HG02763 (cell line): ENCODE data around the gene NUP62.

Experiments used
- ATAC-seq: cut with Tn5 transposase; IDR thresholded peaks from one replicate; pipeline ENCODE4 v1.9.1; 2021; ENCODE audit warnings: mild to moderate bottlenecking, moderate library complexity; ENCODE audit not compliant: unreplicated experiment

The NUP62 gene

DNA sequence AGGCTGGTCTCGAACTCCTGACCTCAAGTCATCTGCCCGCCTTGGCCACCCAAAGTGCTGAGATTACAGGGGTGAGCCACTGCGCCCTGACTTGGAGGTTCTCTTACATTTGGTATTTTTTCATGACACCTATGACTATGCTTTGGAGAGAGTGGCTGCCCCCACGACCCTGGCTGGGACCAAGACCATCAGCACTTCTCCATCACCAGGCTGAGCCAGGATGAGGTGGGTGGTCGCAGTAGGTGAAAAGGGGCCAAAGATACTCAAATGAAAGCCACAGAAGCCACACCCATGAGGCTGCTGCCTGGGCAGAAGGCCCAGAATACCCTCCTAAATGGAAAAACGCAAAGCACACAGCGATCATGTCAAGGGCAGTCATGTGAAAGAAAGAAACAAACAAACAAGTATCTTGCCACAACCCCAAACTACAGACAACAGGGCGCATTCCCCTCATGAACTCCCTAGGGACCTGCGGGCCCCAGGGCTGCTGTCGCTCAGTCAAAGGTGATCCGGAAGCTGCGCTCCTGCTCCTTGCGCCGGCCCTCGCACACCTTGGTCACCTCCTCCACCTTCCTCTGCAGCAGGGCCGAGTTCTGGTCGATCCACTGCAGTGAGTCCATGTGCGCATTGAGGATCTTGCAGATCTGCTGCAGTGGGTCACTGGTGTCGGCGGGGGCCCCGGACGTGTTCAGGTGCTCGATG is 21.4 kb downstream of the NUP62 start:
- no peak for ATAC-seq

GRCh38 chr19:49906879-49907564 is 22.3 kb downstream of the NUP62 start:
- no peak for ATAC-seq

DNA sequence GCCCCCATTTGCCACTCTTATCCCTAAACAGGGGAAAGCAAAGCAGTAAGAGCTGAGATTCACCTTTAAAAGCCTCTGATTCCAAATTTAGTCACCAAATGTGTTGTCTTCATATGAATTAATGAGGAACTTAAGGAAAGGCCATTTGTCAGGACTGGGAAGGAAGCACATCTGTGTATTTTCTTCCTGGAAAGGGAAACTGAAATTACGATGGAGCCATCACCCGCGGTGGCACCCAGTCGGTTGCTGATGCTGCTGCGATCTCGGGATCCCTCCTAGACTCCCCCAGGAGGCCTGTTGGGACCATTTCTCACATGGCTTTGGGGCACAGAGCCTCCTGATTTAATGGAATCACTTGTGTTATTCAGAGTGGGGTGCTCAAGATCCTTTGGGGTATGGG is 25.2 kb downstream of the NUP62 start:
- ATAC-seq, result no peak

- ATAC-seq, result peak; percentile 42
Measured at GRCh38 chr19:49896863-49897621, 32.3 kb downstream of the NUP62 start, which contains the start of gene IL4I1. Gene IL4I1 (minus strand): TSS chr19:49896887. CDS start chr19:49896160, 727 bp downstream.

DNA sequence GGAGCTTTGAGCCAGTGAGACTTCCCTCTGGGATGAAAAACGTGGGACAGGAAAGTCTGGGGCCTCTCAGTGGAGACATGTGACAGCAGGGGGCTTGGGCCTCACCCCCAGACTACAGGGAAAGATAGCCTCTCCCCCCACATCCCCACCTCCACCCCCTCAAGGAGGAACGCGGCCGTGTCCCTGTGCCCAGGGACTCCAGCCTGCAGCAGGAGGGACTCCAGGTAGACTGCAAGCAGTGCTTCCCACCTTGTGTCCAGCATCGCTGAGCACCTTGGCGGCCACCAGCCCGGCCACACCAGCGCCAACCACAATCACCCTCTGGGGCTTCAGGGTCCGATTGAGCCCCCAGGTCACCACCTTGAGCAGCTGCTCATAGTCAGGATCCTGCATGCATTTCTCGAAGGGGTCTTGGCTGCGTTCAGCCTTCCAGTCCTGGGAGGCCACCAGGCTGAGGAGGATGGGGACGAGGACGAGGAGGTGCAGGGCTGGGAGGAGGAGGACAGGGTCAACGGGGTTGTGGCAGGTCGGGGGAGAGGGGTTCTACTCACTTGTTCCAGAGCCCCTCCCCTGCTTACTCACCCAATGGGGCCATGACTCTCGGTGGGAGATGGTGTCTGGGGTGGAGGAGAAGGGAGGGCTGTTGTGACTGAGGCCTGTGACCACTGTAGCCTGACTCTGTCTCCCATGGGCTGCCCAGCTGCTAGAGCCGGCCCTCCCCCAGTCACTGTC is 33.6 kb downstream of the NUP62 start:
- ATAC-seq, result no peak

DNA sequence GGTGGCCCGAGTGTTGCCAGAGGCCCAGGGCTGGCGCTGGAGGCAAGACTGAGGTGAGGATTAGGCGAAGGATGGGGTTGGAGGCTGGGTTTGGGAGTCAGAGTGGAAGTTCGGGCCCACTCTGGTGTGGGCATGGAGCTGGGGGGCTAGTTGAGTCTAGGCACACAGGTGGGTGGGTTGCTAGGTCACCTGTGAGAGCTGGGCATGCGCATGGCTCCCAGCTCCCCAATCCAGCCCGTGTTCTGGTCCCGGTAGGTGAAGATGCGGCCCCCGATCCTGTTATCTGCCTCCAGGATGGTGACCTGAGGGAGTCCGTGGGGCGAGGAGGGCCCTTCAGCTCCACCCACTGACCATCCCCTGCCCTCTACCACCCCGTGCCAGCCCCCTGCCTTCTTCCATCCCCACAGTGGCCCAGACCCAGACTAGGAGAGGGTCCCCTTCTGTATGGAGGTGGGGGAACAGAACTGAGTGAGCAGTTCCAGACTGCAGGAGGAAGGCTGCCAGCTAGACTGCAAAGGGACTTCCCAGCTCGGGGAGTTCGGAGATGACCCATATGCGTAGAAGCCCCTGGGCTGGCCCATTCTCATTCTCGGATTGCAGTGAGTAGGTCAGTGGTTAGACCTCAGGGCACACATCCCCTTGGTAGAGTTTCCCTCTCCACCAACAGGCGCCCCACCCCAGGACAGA is 34.3 kb downstream of the NUP62 start:
- ATAC-seq, result no peak

GRCh38 chr19:49894011-49894664 is 35.2 kb downstream of the NUP62 start:
- ATAC-seq, result no peak

DNA sequence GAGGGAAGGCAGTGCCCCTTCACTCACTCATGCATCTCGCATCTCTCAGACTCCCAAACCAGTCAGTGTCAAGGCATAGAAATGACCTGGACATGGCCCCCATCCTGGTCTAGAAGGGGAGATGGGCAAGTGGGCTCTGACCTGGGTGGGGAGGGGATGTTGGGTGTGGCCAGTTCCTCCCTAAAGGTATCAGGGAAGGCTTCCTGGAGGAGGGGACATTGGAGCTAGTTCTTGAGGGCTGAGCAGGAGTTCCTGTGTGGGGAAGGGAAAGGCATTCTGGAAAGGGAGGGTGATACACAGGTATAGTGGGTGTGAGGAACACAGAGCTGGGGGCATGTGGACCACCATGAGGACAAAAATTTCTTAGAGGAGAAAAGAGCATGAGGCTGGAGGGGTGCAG is 36.6 kb downstream of the NUP62 start:
- no peak for ATAC-seq

GRCh38 chr19:49891393-49891792 is 37.9 kb downstream of the NUP62 start:
- ATAC-seq, result no peak

DNA sequence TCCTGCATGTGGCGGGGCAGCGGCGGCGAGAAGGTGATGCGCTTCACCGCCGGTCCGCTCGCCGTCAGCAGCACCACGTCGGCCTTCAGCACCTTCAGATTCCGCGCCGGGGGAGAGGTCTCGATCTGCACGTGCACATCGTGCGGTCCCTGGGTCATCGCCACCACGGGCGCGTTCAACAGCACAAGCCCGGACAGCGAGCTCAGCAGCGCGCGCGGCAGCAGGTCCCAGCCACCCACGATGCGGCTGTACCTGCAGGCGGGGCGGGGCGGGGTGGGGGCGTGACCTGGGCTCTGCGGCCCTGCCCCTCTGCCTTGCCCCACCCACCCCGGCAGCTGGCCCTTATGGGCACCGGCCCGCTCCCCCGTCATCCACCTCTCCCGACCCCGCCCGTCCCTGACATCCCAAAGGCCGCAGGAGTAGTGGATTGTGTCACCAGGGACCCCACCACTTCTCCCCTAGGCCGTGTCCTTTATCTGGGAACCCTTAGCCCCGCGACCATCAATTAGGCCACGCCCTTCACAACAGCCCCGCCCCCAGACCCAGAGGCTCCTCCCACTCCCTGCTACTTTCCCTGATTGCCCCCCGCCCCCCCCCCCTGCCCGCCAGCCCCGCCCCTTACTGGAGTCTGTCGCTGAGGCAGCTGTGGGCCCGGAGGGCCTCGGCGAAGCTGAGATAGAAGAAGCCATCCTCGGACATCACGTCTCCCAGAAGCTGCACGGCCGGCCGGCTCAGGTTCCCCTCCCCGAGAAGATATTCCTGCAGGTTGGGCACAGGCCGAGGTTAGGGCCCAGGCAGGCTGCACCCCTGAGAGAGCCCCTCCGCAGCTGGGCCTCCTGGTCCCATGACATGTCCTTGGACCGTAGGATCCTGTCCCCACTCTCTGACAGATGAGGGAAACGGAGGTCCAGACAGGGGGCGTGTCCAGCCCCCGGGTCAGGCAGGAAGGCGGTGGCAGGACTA is 38.7 kb downstream of the NUP62 start:
- ATAC-seq, result no peak

GRCh38 chr19:49889687-49890348 is 39.5 kb downstream of the NUP62 start:
- ATAC-seq, result no peak

GRCh38 chr19:49889038-49889686 is 40.1 kb downstream of the NUP62 start:
- no peak for ATAC-seq

GRCh38 chr19:49888510-49888824 is 40.8 kb downstream of the NUP62 start:
- ATAC-seq, result no peak

DNA sequence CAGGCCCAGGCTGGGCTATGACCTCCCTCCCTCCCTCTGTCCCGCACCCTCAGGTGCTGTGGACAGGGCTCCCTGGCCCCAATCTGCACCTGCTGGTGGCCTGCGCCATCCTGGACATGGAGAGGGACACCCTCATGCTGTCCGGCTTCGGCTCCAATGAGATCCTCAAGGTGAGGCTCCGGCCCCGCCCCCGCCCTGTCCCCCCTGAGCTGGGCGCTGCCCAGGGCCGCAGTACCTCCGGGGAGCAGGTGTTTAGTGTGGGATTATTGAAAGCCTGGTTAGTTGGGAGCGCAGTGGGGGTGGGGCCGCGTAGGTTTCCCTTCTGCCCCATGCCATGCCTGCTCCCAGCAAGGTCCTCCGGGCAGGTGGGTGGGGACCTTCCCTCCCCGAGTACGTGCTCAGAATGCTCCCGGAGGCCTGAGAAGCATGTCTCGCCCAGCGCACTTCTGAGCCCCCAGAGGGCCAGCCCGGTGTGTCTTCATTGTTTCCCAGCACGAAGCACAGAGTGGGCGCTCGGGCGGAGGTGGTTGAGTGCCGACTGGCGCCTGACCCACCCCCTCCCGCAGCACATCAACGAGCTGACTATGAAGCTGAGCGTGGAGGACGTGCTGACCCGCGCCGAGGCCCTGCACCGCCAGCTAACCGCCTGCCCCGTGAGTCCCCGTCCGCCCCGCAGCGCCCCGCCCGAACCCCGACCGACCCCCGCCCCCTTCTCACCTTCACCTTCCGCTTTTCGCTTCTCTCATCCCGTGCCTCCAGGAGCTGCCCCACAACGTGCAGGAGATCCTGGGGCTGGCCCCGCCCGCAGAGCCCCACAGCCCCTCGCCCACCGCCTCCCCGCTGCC is 41.4 kb downstream of the NUP62 start:
- no peak for ATAC-seq

GRCh38 chr19:49887037-49887664 is 42.2 kb downstream of the NUP62 start:
- no peak for ATAC-seq

DNA sequence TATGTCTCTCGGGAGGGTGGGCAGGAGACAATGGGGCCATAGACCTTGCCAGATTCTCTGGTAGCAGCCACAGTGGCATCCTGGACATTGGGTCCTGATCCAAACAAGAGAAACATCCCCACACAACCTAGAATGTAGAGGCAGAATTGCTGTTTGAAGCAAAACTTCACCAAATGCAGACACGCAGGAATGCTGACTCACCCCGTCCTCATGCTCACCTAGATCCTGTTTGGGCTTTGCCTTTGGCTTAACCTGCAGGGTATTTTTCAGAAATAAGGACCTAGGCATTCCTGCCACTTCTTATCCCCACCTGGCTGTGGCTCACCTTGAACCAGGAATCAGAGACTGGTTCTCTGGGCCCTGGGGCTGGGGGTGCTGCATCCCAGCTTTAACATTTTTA is 44.5 kb downstream of the NUP62 start:
- no peak for ATAC-seq

GRCh38 chr19:49884109-49884508 is 45.2 kb downstream of the NUP62 start:
- ATAC-seq, result no peak
